GM19023 (cell line): ENCODE data around the gene STX8.
"Not testable (repeated sequence)": the region's sequence is repeated elsewhere in the genome, so short reads cannot be mapped to it uniquely, and the experiment has no call there.

ENCODE experiments used
- ATAC-seq: cut with Tn5 transposase; IDR thresholded peaks from one replicate; pipeline ENCODE4 v1.9.1; 2021; ENCODE audit warnings: mild to moderate bottlenecking, moderate library complexity; ENCODE audit not compliant: unreplicated experiment

The STX8 gene

GRCh38 chr17:9512323-9513168 is 63.1 kb downstream of the STX8 start:
- ATAC-seq, result no peak

- ATAC-seq, result no peak
These were observed 66.3 kb downstream of the STX8 start for GRCh38 chr17:9509236-9509816.

- no peak for ATAC-seq
These were observed 76.6 kb downstream of the STX8 start for GRCh38 chr17:9499041-9499440.

GRCh38 chr17:9498490-9498889 is 77.1 kb downstream of the STX8 start:
- no peak for ATAC-seq

- ATAC-seq, result no peak
These were observed 87.1 kb downstream of the STX8 start for GRCh38 chr17:9488556-9488955.

GRCh38 chr17:9487406-9487805 is 88.2 kb downstream of the STX8 start:
- ATAC-seq, result no peak

GRCh38 chr17:9484789-9485188 is 90.8 kb downstream of the STX8 start:
- no peak for ATAC-seq

GRCh38 chr17:9479964-9480363 is 95.7 kb downstream of the STX8 start:
- no peak for ATAC-seq

GRCh38 chr17:9478889-9479288 is 96.7 kb downstream of the STX8 start:
- no peak for ATAC-seq

GRCh38 chr17:9475101-9475658 is 100.4 kb downstream of the STX8 start:
- no peak for ATAC-seq

GRCh38 chr17:9473711-9474110 is 101.9 kb downstream of the STX8 start:
- ATAC-seq, result no peak

- no peak for ATAC-seq
These were observed 103.1 kb downstream of the STX8 start for GRCh38 chr17:9472541-9472940.

GRCh38 chr17:9472094-9472493 is 103.5 kb downstream of the STX8 start:
- no peak for ATAC-seq

GRCh38 chr17:9470171-9470570 is 105.4 kb downstream of the STX8 start:
- no peak for ATAC-seq

GRCh38 chr17:9468937-9469336 is 106.7 kb downstream of the STX8 start:
- no peak for ATAC-seq

- ATAC-seq, result no peak
These were observed 107.1 kb downstream of the STX8 start for GRCh38 chr17:9468532-9468931.

GRCh38 chr17:9467518-9467917 is 108.1 kb downstream of the STX8 start:
- ATAC-seq, result no peak

GRCh38 chr17:9465210-9465921 is 110.3 kb downstream of the STX8 start:
- no peak for ATAC-seq

GRCh38 chr17:9457005-9457404 is 118.6 kb downstream of the STX8 start:
- ATAC-seq, result no peak

GRCh38 chr17:9456330-9456729 is 119.3 kb downstream of the STX8 start:
- ATAC-seq, result no peak

- no peak for ATAC-seq
These were observed 123.7 kb downstream of the STX8 start for GRCh38 chr17:9451934-9452333.

GRCh38 chr17:9447298-9447697 is 128.3 kb downstream of the STX8 start:
- not testable (repeated sequence) for ATAC-seq
